Activated CD4-positive, alpha-beta T cell treated with anti-CD3 and anti-CD28 coated beads, Interleukin-2, amount 50 U/mL, for 16 hours (primary cell): Measurements from ENCODE around the gene GRIA1.

Source experiments
- DNase-seq: peaks from one replicate; pipeline ENCODE4 v3.0.0-alpha.2; 2020

GRIA1 gene

GRCh38 chr5:153745778-153746395, 255.4 kb downstream of the GRIA1 start:
- no peak for DNase-seq

- DNase-seq: no peak
These were observed 256.0 kb downstream of the GRIA1 start for GRCh38 chr5:153746440-153746839.

GRCh38 chr5:153748823-153749222, 258.4 kb downstream of the GRIA1 start:
- DNase-seq: no peak

- DNase-seq: no peak
These were observed 259.5 kb downstream of the GRIA1 start for GRCh38 chr5:153749960-153750359.

GRCh38 chr5:153751251-153751650, 260.8 kb downstream of the GRIA1 start:
- no peak for DNase-seq

GRCh38 chr5:153752890-153753289, 262.4 kb downstream of the GRIA1 start:
- no peak for DNase-seq

GRCh38 chr5:153753645-153754432, 263.4 kb downstream of the GRIA1 start:
- DNase-seq: no peak

GRCh38 chr5:153755913-153756500, 265.5 kb downstream of the GRIA1 start:
- DNase-seq: no peak

- DNase-seq: no peak
These were observed 266.1 kb downstream of the GRIA1 start for GRCh38 chr5:153756540-153756939.

- DNase-seq: no peak
These were observed 275.5 kb downstream of the GRIA1 start for GRCh38 chr5:153765987-153766386.

GRCh38 chr5:153767221-153768188, 277.0 kb downstream of the GRIA1 start:
- DNase-seq: no peak

- DNase-seq: no peak
These were observed 279.6 kb downstream of the GRIA1 start for GRCh38 chr5:153770066-153770465.

- no peak for DNase-seq
These were observed 284.2 kb downstream of the GRIA1 start for GRCh38 chr5:153774686-153775085.

- DNase-seq: peak; percentile 25
These were observed 285.5 kb downstream of the GRIA1 start for GRCh38 chr5:153775923-153776322.

- no peak for DNase-seq
These were observed 287.5 kb downstream of the GRIA1 start for GRCh38 chr5:153777681-153778581.

GRCh38 chr5:153779836-153780235, 289.4 kb downstream of the GRIA1 start:
- no peak for DNase-seq

GRCh38 chr5:153780876-153781705, 290.6 kb downstream of the GRIA1 start:
- no peak for DNase-seq

- no peak for DNase-seq
These were observed 292.3 kb downstream of the GRIA1 start for GRCh38 chr5:153782589-153783361.

GRCh38 chr5:153783362-153783658, 292.8 kb downstream of the GRIA1 start:
- no peak for DNase-seq

- DNase-seq: no peak
These were observed 293.8 kb downstream of the GRIA1 start for GRCh38 chr5:153784277-153784676.
